RWPE1 (cell line): ENCODE measurements around the gene TINCR.
"Not testable (repeated sequence)": the region's sequence is repeated elsewhere in the genome, so short reads cannot be mapped to it uniquely, and the experiment has no call there.

Source experiments
- CTCF ChIA-PET: fragments of 350-600 bp; sonication (Branson Sonifier 250); formaldehyde crosslinking; extraction: SDS; loops from one replicate; lab custom pipeline; 2021; lab: Yijun Ruan, JAX
- POLR2A ChIA-PET: fragments of 400-600 bp; formaldehyde crosslinking; extraction: SDS; loops from one replicate; lab custom pipeline; 2020; ENCODE audit warnings: antibody characterized with exemption; ENCODE audit not compliant: low non-redundant PET; lab: Yijun Ruan, JAX
- DNase-seq: peaks from one replicate; pipeline ENCODE4 v3.0.0; 2012; ENCODE audit warnings: low spot score
- H3K27ac ChIP-seq: fragments of 450-650 bp; 2 replicates; pipeline ENCODE4 v1.5.1; 2017
- CTCF ChIP-seq: fragments of 450-650 bp; conservative IDR thresholded peaks from 2 replicates; pipeline ENCODE4 v1.5.1; 2017; ENCODE audit warnings: low read depth, mild to moderate bottlenecking

TINCR gene

GRCh38 chr19:5567360-5567969 is at the start of gene TINCR:
Gene TINCR, minus strand, starts transcription at chr19:5567953.
- no peak for TF ChIP-seq CTCF
- no peak for DNase-seq
- H3K27ac ChIP-seq = no peak within 1 kb of the TSS
- CTCF ChIA-PET = interaction anchor here (0.6 to 1.0 kb wide), 2 partner anchors 10 to 552 kb away, joined by 3 read pairs; no protein-coding TSS in a partner anchor
- POLR2A ChIA-PET = interaction anchor here (0.5 kb wide), 1 partner anchor 21 kb away, joined by 5 read pairs; no protein-coding TSS in a partner anchor

- CTCF ChIA-PET = no interaction called here
- POLR2A ChIA-PET = no interaction called here
- H3K27ac ChIP-seq = no peak overlapping the region
- TF ChIP-seq CTCF = no peak
- no peak for DNase-seq
These were observed 49.3 kb upstream of the TINCR start for GRCh38 chr19:5617080-5617479.

- CTCF ChIA-PET = interaction anchor here (0.6 kb wide), 1 partner anchor 36 kb away, joined by 5 read pairs; no protein-coding TSS in a partner anchor
- no peak for TF ChIP-seq CTCF
- POLR2A ChIA-PET = no interaction called here
These were observed 48.1 kb upstream of the TINCR start for GRCh38 chr19:5615756-5616327.

GRCh38 chr19:5612891-5613865 is 45.4 kb upstream of the TINCR start:
- no peak overlapping the region for H3K27ac ChIP-seq
- DNase-seq = no peak
- POLR2A ChIA-PET = no interaction called here
- TF ChIP-seq CTCF = no peak
- CTCF ChIA-PET = no interaction called here

More at GRCh38 chr19:5615756-5616327, 48.1 kb upstream of the TINCR start:
- DNase-seq = no peak
- no peak overlapping the region for H3K27ac ChIP-seq

- no peak overlapping the region for H3K27ac ChIP-seq
- TF ChIP-seq CTCF = no peak
- no peak for DNase-seq
- CTCF ChIA-PET = interaction anchor here (0.5 kb wide), 1 partner anchor 1805 kb away, joined by 4 read pairs; no protein-coding TSS in a partner anchor
- POLR2A ChIA-PET = no interaction called here
These were observed 42.2 kb upstream of the TINCR start for GRCh38 chr19:5609881-5610448.

- POLR2A ChIA-PET, H3K27ac ChIP-seq, DNase-seq: not testable (repeated sequence)
- CTCF ChIA-PET = interaction anchor here (0.7 kb wide), 1 partner anchor 80 kb away, joined by 9 read pairs; no protein-coding TSS in a partner anchor
These were observed 41.0 kb upstream of the TINCR start for GRCh38 chr19:5608766-5609165.
